ENCODE data around the gene CACHD1.
"Not testable (repeated sequence)": the region's sequence is repeated elsewhere in the genome, so short reads cannot be mapped to it uniquely, and the experiment has no call there.

Gene CACHD1

GRCh38 chr1:64588876-64589275, 118.9 kb downstream of the CACHD1 start:
- DNase-seq (ENCODE audit: low read depth in 2 of 2) = no peak

GRCh38 chr1:64590316-64590715, 120.4 kb downstream of the CACHD1 start:
- no peak for DNase-seq (ENCODE audit: low read depth in 2 of 2)

GRCh38 chr1:64594446-64594845, 124.5 kb downstream of the CACHD1 start:
- no peak for DNase-seq (ENCODE audit: low read depth in 2 of 2)

GRCh38 chr1:64595871-64596515, 126.1 kb downstream of the CACHD1 start:
- DNase-seq (ENCODE audit: low read depth in 2 of 2) = no peak

- DNase-seq (ENCODE audit: low read depth in 2 of 2) = no peak
Observed at GRCh38 chr1:64597113-64597512, 127.2 kb downstream of the CACHD1 start.

GRCh38 chr1:64598100-64598571, 128.2 kb downstream of the CACHD1 start:
- no peak for DNase-seq (ENCODE audit: low read depth in 2 of 2)

GRCh38 chr1:64599242-64599641, 129.3 kb downstream of the CACHD1 start:
- no peak for DNase-seq (ENCODE audit: low read depth in 2 of 2)

- no peak for DNase-seq (ENCODE audit: low read depth in 2 of 2)
Observed at GRCh38 chr1:64601207-64601606, 131.3 kb downstream of the CACHD1 start.

GRCh38 chr1:64608005-64608650, 138.2 kb downstream of the CACHD1 start:
- DNase-seq (ENCODE audit: low read depth in 2 of 2) = no peak

- DNase-seq (ENCODE audit: low read depth in 2 of 2) = no peak
Observed at GRCh38 chr1:64608651-64609048, 138.7 kb downstream of the CACHD1 start.

GRCh38 chr1:64610950-64611349, 141.0 kb downstream of the CACHD1 start:
- DNase-seq (ENCODE audit: low read depth in 2 of 2) = not testable (repeated sequence)

- no peak for DNase-seq (ENCODE audit: low read depth in 2 of 2)
Observed at GRCh38 chr1:64616039-64616438, 146.1 kb downstream of the CACHD1 start.

- DNase-seq (ENCODE audit: low read depth in 2 of 2) = no peak
Observed at GRCh38 chr1:64623750-64624191, 153.8 kb downstream of the CACHD1 start.

GRCh38 chr1:64624218-64624713, 154.3 kb downstream of the CACHD1 start:
- no peak for DNase-seq (ENCODE audit: low read depth in 2 of 2)

- no peak for DNase-seq (ENCODE audit: low read depth in 2 of 2)
Observed at GRCh38 chr1:64624808-64625207, 154.9 kb downstream of the CACHD1 start.

- DNase-seq (ENCODE audit: low read depth in 2 of 2) = no peak
Observed at GRCh38 chr1:64630611-64631010, 160.7 kb downstream of the CACHD1 start.

GRCh38 chr1:64631346-64632034, 161.6 kb downstream of the CACHD1 start:
- DNase-seq (ENCODE audit: low read depth in 2 of 2) = no peak

- no peak for DNase-seq (ENCODE audit: low read depth in 2 of 2)
Observed at GRCh38 chr1:64632936-64633335, 163.0 kb downstream of the CACHD1 start.

- no peak for DNase-seq (ENCODE audit: low read depth in 2 of 2)
Observed at GRCh38 chr1:64645735-64646134, 175.8 kb downstream of the CACHD1 start.

- DNase-seq (ENCODE audit: low read depth in 2 of 2) = no peak
Observed at GRCh38 chr1:64650411-64650810, 180.5 kb downstream of the CACHD1 start.

GRCh38 chr1:64651841-64652240, 181.9 kb downstream of the CACHD1 start:
- DNase-seq (ENCODE audit: low read depth in 2 of 2) = no peak

GRCh38 chr1:64653466-64653865, 183.5 kb downstream of the CACHD1 start:
- DNase-seq (ENCODE audit: low read depth in 2 of 2) = no peak

Measured in stimulated activated CD4-positive, alpha-beta T cell treated with anti-CD3 and anti-CD28 coated beads, Interleukin-1b, Interleukin-23, amount 100 ng/mL, for 1 hour (primary cell).